B cell (primary cell): ENCODE measurements around the gene ASIP. TPM values are rescaled to one million over a fixed set of nuclear protein-coding genes. Genes with fewer than 3 reads are reported as not detected.

Experiments
- ATAC-seq: fragments of 200-7000 bp; cut with Tn5 transposase; one replicate; pipeline ENCODE4 v1.10.0; 2021; ENCODE audit warnings: low read depth, mild to moderate bottlenecking, moderate number of reproducible peaks, moderate library complexity
- CTCF ChIA-PET: fragments of 350-600 bp; sonication (Branson Sonifier 250); formaldehyde crosslinking; loops from one replicate; lab custom pipeline; 2021; ENCODE audit warnings: antibody characterized with exemption, inconsistent platforms; lab: Charles Lee
- POLR2A ChIA-PET: fragments of 350-600 bp; sonication (Branson Sonifier 250); formaldehyde crosslinking; loops from one replicate; lab custom pipeline; 2021; ENCODE audit warnings: antibody characterized with exemption; lab: Charles Lee
- DNase-seq: peaks from one replicate; pipeline ENCODE4 v3.0.0; 2013
- H2AFZ ChIP-seq: 2 replicates; pipeline ENCODE4 v1.6.1; 2012; ENCODE audit warnings: mild to moderate bottlenecking, low read depth, low read length; ENCODE audit not compliant: insufficient read depth, poor library complexity, severe bottlenecking
- H3K27ac ChIP-seq, 2 donors: 1 replicate in 1 of 2; 2 replicates in 1 of 2; pipeline ENCODE4 v1.5.1; 2012 to 2013; ENCODE audit warnings: low read length in 2 of 2, mild to moderate bottlenecking in 2 of 2, moderate library complexity in 1 of 2
- H3K27me3 ChIP-seq, 4 experiments: fragments of 200-600 bp in 1 of 4; sonication (generic) in 1 of 4; replicated peaks in 1 of 4; 1 replicate in 2 of 4; 2 replicates in 2 of 4; pipeline versions ENCODE4 v1.6.1 to v1.7.0; 2013 to 2016; ENCODE audit warnings: low read length in 3 of 4, mild to moderate bottlenecking in 2 of 4, mixed read lengths in 1 of 4, moderate library complexity in 1 of 4; ENCODE audit not compliant: insufficient read depth in 4 of 4, control insufficient read depth in 3 of 4; ENCODE audit errors: control extremely low read depth in 1 of 4
- H3K36me3 ChIP-seq, 2 experiments: replicated peaks in 1 of 2; 1 replicate in 1 of 2; 2 replicates in 1 of 2; pipeline versions ENCODE4 v1.6.1 to v1.7.1; 2013; ENCODE audit warnings: low read length in 1 of 2; ENCODE audit not compliant: insufficient read depth in 2 of 2, control insufficient read depth in 1 of 2; ENCODE audit errors: control extremely low read depth in 1 of 2, extremely low read depth in 1 of 2
- H3K4me1 ChIP-seq, 2 donors: fragments of 200-600 bp in 1 of 2; sonication (generic) in 1 of 2; 1 replicate in 1 of 2; 2 replicates in 1 of 2; pipeline versions ENCODE4 v1.5.1 to v1.6.1; 2013 to 2017; ENCODE audit warnings: low read length in 2 of 2; ENCODE audit not compliant: control insufficient read depth in 2 of 2, insufficient read depth in 2 of 2
- H3K4me2 ChIP-seq: replicated peaks from 2 replicates; pipeline ENCODE3; 2012; ENCODE audit warnings: mild to moderate bottlenecking, low read depth, low read length; ENCODE audit not compliant: poor library complexity, severe bottlenecking
- H3K4me3 ChIP-seq, 5 experiments: fragments of 200-600 bp in 1 of 5; sonication (generic) in 1 of 5; 1 replicate in 3 of 5; 2 replicates in 2 of 5; pipeline versions ENCODE4 v1.5.1 to v1.7.0; 2011 to 2016; ENCODE audit warnings: low read length in 4 of 5, mild to moderate bottlenecking in 4 of 5, low read depth in 2 of 5, control low read depth in 1 of 5, moderate library complexity in 1 of 5; ENCODE audit not compliant: insufficient read depth in 1 of 5; ENCODE audit errors: control extremely low read depth in 1 of 5, extremely low read depth in 1 of 5
- H3K79me2 ChIP-seq: fragments of 200-600 bp; sonication (generic); one replicate; pipeline ENCODE4 v1.6.0; 2016; ENCODE audit warnings: low read length; ENCODE audit not compliant: control insufficient read depth, insufficient read depth
- H3K9ac ChIP-seq: fragments of 200-600 bp; sonication (generic); 2 replicates; pipeline ENCODE4 v1.6.1; 2017; ENCODE audit warnings: mild to moderate bottlenecking, low read length, moderate library complexity
- H3K9me3 ChIP-seq, 3 donors: one replicate each; pipeline versions ENCODE4 v1.6.1 to v1.7.1; 2013; ENCODE audit warnings: low read length in 2 of 3; ENCODE audit not compliant: control insufficient read depth in 2 of 3, insufficient read depth in 1 of 3; ENCODE audit errors: control extremely low read depth in 1 of 3
- H4K20me1 ChIP-seq: 2 replicates; pipeline ENCODE4 v1.6.0; 2012; ENCODE audit warnings: mild to moderate bottlenecking, low read length; ENCODE audit not compliant: insufficient read depth, control insufficient read depth, poor library complexity, severe bottlenecking
- H3K27ac Mint-ChIP-seq: one replicate; pipeline ENCODE4 v1.8.0; 2021; ENCODE audit warnings: mixed read lengths
- H3K27me3 Mint-ChIP-seq: one replicate; pipeline ENCODE4 v1.8.0; 2021; ENCODE audit warnings: mixed read lengths
- H3K4me1 Mint-ChIP-seq: one replicate; pipeline ENCODE4 v1.8.0; 2021; ENCODE audit warnings: mixed read lengths
- H3K4me3 Mint-ChIP-seq: one replicate; pipeline ENCODE4 v1.8.0; 2021; ENCODE audit warnings: mixed read lengths
- H3K9me3 Mint-ChIP-seq: one replicate; pipeline ENCODE4 v1.8.0; 2022; ENCODE audit warnings: mixed read lengths; ENCODE audit not compliant: insufficient read depth
- EZH2 ChIP-seq: IDR thresholded peaks from 2 replicates; pipeline ENCODE4 v1.6.1; 2012; ENCODE audit warnings: borderline replicate concordance, low read depth, mild to moderate bottlenecking, moderate library complexity, low read length; ENCODE audit not compliant: insufficient read depth, poor library complexity, severe bottlenecking
- WGBS: methylation state at CpG from one replicate; pipeline ENCODE4 v1.1.5; 2013; ENCODE audit warnings: missing lambda C conversion rate; ENCODE audit not compliant: insufficient coverage; 5-methylcytosine and 5-hydroxymethylcytosine counted together
- intact Hi-C: fragments of 100-400 bp; cut with micrococcal nuclease; formaldehyde crosslinking; loops from one replicate; pipeline ENCODE4 v1.10.0; 2022
- polyA plus RNA-seq: library from polyadenylated mRNA; depleted of rRNA; stranded (reverse); fragments of >200 nt; gene quantifications from 2 replicates; pipeline ENCODE4 v1.2.3, GENCODE V29; 2012
- total RNA-seq, 2 donors: library from RNA; stranded (reverse); fragments of 120-200 nt in 1 of 2; gene quantifications; 1 replicate in 1 of 2; 2 replicates in 1 of 2; pipeline versions ENCODE4 v1.2.3 to v1.2.4, GENCODE V29; 2013 to 2022
- TF ChIP-seq, protein P1 (sequence below): fragments of 200-600 bp; IDR thresholded peaks from one replicate; pipeline ENCODE4 v1.8.0; 2022; ENCODE audit warnings: antibody characterized with exemption, mild to moderate bottlenecking

ASIP gene
- total and polyA plus RNA-seq, 2 donors (not counting 1 experiment from before 2014, with no cell fraction given), result 0.24 TPM; not detected in 1

GRCh38 chr20:34246126-34246626 is 5.0 kb downstream of the ASIP start:
- 100% methylated on average over 1 of the region's 2 CpGs for WGBS
- no peak for TF ChIP-seq EZH2
- TF ChIP-seq, protein P1, sequence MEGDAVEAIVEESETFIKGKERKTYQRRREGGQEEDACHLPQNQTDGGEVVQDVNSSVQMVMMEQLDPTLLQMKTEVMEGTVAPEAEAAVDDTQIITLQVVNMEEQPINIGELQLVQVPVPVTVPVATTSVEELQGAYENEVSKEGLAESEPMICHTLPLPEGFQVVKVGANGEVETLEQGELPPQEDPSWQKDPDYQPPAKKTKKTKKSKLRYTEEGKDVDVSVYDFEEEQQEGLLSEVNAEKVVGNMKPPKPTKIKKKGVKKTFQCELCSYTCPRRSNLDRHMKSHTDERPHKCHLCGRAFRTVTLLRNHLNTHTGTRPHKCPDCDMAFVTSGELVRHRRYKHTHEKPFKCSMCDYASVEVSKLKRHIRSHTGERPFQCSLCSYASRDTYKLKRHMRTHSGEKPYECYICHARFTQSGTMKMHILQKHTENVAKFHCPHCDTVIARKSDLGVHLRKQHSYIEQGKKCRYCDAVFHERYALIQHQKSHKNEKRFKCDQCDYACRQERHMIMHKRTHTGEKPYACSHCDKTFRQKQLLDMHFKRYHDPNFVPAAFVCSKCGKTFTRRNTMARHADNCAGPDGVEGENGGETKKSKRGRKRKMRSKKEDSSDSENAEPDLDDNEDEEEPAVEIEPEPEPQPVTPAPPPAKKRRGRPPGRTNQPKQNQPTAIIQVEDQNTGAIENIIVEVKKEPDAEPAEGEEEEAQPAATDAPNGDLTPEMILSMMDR, result no peak
- H3K27me3 ChIP-seq, result no peaks in the 10 kb centered on the region

GRCh38 chr20:34249291-34249690 is 8.1 kb downstream of the ASIP start:
- Histone ChIP-seq H3K4me1 (no peaks in the 10 kb centered on the region), H3K4me3 (no peak overlapping the region), H3K9me3 (no peaks in the 10 kb centered on the region), H3K79me2 (no peaks in the 10 kb centered on the region), H2AFZ (no peak overlapping the region), H3K4me2 (no peak overlapping the region), H4K20me1 (no peaks in the 10 kb centered on the region), H3K36me3 (no peaks in the 10 kb centered on the region), H3K9ac (no peak overlapping the region), H3K27ac (no peak overlapping the region), H3K27me3 (no peaks in the 10 kb centered on the region)
- DNase-seq (peak; percentile 18), ATAC-seq (no peak)
- H3K4me1 Mint-ChIP-seq, result peaks cover 7% of the 10 kb centered on the region
- H3K27me3 Mint-ChIP-seq, result no peaks in the 10 kb centered on the region
- CTCF ChIA-PET, result interaction anchor here (0.8 kb wide), 2 partner anchors 8 to 520 kb away, joined by 3 to 4 read pairs; partner anchors contain the start of gene ASIP
- TF ChIP-seq, protein P1, result no peak
- no peak for TF ChIP-seq EZH2
- intact Hi-C loops, result no loop called here
- 25% methylated on average over 2 of the region's 6 CpGs for WGBS
- no peak overlapping the region for H3K27ac Mint-ChIP-seq
- no peak overlapping the region for H3K4me3 Mint-ChIP-seq
- no peaks in the 10 kb centered on the region for H3K9me3 Mint-ChIP-seq
- POLR2A ChIA-PET, result interaction anchor here (0.6 kb wide), 1 partner anchor 31 kb away, joined by 6 read pairs; no protein-coding TSS in a partner anchor

More at GRCh38 chr20:34246126-34246626, 5.0 kb downstream of the ASIP start:
- H3K79me2 ChIP-seq, result no peaks in the 10 kb centered on the region
- Mint-ChIP-seq H3K4me1 (peaks cover 20% of the 10 kb centered on the region), H3K9me3 (no peaks in the 10 kb centered on the region), H3K27ac (no peak overlapping the region), H3K27me3 (no peaks in the 10 kb centered on the region), H3K4me3 (no peak overlapping the region)
- H2AFZ ChIP-seq, result no peak overlapping the region
- no peak overlapping the region for H3K9ac ChIP-seq
- peaks cover 8 to 11% of the 10 kb centered on the region in 2 donors for H3K4me1 ChIP-seq
- DNase-seq (no peak), ATAC-seq (no peak)
- H3K4me2 ChIP-seq, result no peak overlapping the region
- no peak overlapping the region for H3K27ac ChIP-seq
- ChIA-PET CTCF (no interaction called here), POLR2A (no interaction called here)
- intact Hi-C loops, result no loop called here
- H3K4me3 ChIP-seq, result no peak overlapping the region
- no peaks in the 10 kb centered on the region for H3K36me3 ChIP-seq
- no peaks in the 10 kb centered on the region for H3K9me3 ChIP-seq
- H4K20me1 ChIP-seq, result no peaks in the 10 kb centered on the region
